Upper lobe of left lung (tissue), 6 donors: Measurements from ENCODE around the gene GRIK2. TPM values are rescaled to one million over a fixed set of nuclear protein-coding genes. Genes with fewer than 3 reads are reported as not detected.

Source experiments
- ATAC-seq, 2 donors: fragments of 200-7000 bp; cut with Tn5 transposase; one replicate each; pipeline ENCODE4 v1.9.1; 2022; ENCODE audit warnings: mild to moderate bottlenecking in 2 of 2, moderate library complexity in 2 of 2; ENCODE audit not compliant: low FRiP score in 2 of 2
- DNase-seq, 2 donors: peaks; one replicate each; pipeline ENCODE4 v3.0.0-alpha.2; 2019 to 2020
- H3K27ac ChIP-seq, 4 donors: fragments of 200-600 bp; sonication (generic); one replicate each; pipeline ENCODE4 v1.5.1; 2016 to 2019
- H3K27me3 ChIP-seq, 4 donors: fragments of 200-600 bp; sonication (generic); one replicate each; pipeline ENCODE4 v1.5.1; 2017 to 2019
- H3K36me3 ChIP-seq, 4 donors: fragments of 200-600 bp; sonication (generic); one replicate each; pipeline ENCODE4 v1.5.1; 2016 to 2019
- H3K4me1 ChIP-seq, 4 donors: fragments of 200-600 bp; sonication (generic); one replicate each; pipeline ENCODE4 v1.5.1; 2018 to 2019
- H3K4me3 ChIP-seq, 4 donors: fragments of 200-600 bp; sonication (generic); one replicate each; pipeline ENCODE4 v1.5.1; 2017 to 2019; ENCODE audit warnings: mild to moderate bottlenecking in 2 of 4, moderate library complexity in 1 of 4
- H3K9me3 ChIP-seq, 4 donors: fragments of 200-600 bp; sonication (generic); one replicate each; pipeline ENCODE4 v1.5.1; 2018 to 2019
- EP300 ChIP-seq, 4 donors: sonication (generic); formaldehyde crosslinking; IDR thresholded peaks; one replicate each; pipeline ENCODE4 v1.5.1; 2017; ENCODE audit warnings: antibody characterized with exemption in 4 of 4, control low read depth in 2 of 4
- POLR2A ChIP-seq, 4 donors: fragments of 450-650 bp; IDR thresholded peaks; one replicate each; pipeline ENCODE4 v1.5.1; 2016 to 2017; ENCODE audit warnings: antibody characterized with exemption in 4 of 4, mild to moderate bottlenecking in 2 of 4
- POLR2AphosphoS5 ChIP-seq, 2 donors: sonication (generic); formaldehyde crosslinking; IDR thresholded peaks; one replicate each; pipeline ENCODE4 v1.5.1; 2017; ENCODE audit warnings: antibody characterized with exemption in 2 of 2
- WGBS, 2 donors: methylation state at CpG; one replicate each; pipeline ENCODE4 v1.1.5; 2017 to 2018; 5-methylcytosine and 5-hydroxymethylcytosine counted together
- total RNA-seq, 6 donors: library from RNA; depleted of rRNA in 4 of 6; stranded (reverse); fragments of >200 nt in 4 of 6; gene quantifications; one replicate each; pipeline versions ENCODE4 v1.1.0 to v1.2.1, GENCODE V29; 2016 to 2021
- TF ChIP-seq, protein P1 (sequence below), 6 experiments: fragments of 450-650 bp in 4 of 6; fragments of 200-600 bp in 2 of 6; sonication (generic) in 2 of 6; IDR thresholded peaks; one replicate each; pipeline ENCODE4 v1.5.1; 2016 to 2019; ENCODE audit warnings: antibody characterized with exemption in 6 of 6
- donor health status: DM: no; HTN: no; CAD: no; lungs with moderate emphysema.
- donor health status: DM: no; HTN: yes; CAD: no; lungs with severe emphysema.

Gene GRIK2
- total RNA-seq, 6 donors from 2014 or later: 0.07 to 1.2 (median 0.50) TPM; not detected in 2

DNA sequence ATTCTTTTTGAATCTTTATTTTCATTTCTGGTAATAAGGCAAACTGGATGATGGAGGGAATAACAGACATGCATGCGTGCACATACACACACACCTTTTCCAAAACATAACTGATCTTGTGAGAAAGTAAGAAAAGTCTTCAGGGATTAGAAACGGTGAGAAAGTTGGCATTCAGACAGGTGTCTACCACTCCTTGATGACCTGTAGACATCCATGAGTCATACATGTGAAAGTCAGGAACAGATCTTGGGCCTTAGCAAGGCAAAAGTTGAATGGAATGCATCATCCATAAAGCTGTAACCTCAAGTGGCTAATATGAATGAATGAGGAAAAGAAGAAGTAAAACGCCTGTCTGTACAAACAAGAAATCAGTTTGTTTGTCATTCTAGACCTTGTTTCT is 97.3 kb downstream of the GRIK2 start:
- ATAC-seq: no peak
- no peak overlapping the region for H3K27ac ChIP-seq
- DNase-seq: no peak
- no peaks in the 10 kb centered on the region for H3K36me3 ChIP-seq
- no peaks in the 10 kb centered on the region for H3K4me1 ChIP-seq
- H3K9me3 ChIP-seq: no peaks in the 10 kb centered on the region
- no peak for TF ChIP-seq POLR2AphosphoS5 (IDR thresholded peaks at IDR 0.05)
- TF ChIP-seq EP300 (IDR thresholded peaks at IDR 0.05): no peak
- TF ChIP-seq, protein P1, sequence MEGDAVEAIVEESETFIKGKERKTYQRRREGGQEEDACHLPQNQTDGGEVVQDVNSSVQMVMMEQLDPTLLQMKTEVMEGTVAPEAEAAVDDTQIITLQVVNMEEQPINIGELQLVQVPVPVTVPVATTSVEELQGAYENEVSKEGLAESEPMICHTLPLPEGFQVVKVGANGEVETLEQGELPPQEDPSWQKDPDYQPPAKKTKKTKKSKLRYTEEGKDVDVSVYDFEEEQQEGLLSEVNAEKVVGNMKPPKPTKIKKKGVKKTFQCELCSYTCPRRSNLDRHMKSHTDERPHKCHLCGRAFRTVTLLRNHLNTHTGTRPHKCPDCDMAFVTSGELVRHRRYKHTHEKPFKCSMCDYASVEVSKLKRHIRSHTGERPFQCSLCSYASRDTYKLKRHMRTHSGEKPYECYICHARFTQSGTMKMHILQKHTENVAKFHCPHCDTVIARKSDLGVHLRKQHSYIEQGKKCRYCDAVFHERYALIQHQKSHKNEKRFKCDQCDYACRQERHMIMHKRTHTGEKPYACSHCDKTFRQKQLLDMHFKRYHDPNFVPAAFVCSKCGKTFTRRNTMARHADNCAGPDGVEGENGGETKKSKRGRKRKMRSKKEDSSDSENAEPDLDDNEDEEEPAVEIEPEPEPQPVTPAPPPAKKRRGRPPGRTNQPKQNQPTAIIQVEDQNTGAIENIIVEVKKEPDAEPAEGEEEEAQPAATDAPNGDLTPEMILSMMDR (IDR thresholded peaks at IDR 0.05): no peak
- TF ChIP-seq POLR2A (IDR thresholded peaks at IDR 0.05): no peak
- no peaks in the 10 kb centered on the region for H3K27me3 ChIP-seq
- WGBS, 2 donors: 82 to 89% methylated on average over 3 of the region's 3 CpGs
- H3K4me3 ChIP-seq: no peak overlapping the region

DNA sequence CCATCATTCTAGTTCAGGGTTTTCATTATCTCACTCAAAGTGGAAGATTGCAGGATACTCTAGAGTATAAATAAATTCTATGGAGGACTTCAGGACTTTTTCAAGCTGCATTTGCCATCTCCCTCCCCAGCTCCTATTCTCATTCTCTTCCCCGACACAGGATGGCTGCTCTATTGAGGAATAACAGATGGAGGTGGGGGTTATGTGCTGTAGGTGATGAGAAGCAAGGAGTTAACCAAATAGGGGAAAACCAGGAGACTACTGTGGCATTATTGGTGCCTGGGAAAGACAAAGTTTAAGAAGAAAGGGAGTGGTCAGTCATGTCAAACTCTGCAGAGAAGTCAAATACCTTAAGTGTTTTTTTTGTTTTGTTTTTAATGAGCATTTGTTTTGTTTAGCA is 109.3 kb downstream of the GRIK2 start:
- Histone ChIP-seq H3K4me1 (no peaks in the 10 kb centered on the region), H3K36me3 (no peaks in the 10 kb centered on the region), H3K27me3 (no peaks in the 10 kb centered on the region), H3K27ac (no peak overlapping the region), H3K9me3 (no peaks in the 10 kb centered on the region), H3K4me3 (no peak overlapping the region)
- no peak for DNase-seq
- 33 to 56% methylated on average over 1 of the region's 1 CpG for WGBS, 2 donors
- TF ChIP-seq, protein P1 (IDR thresholded peaks at IDR 0.05): no peak
- no peak for TF ChIP-seq POLR2AphosphoS5 (IDR thresholded peaks at IDR 0.05)
- no peak for TF ChIP-seq EP300 (IDR thresholded peaks at IDR 0.05)
- no peak for TF ChIP-seq POLR2A (IDR thresholded peaks at IDR 0.05)
- no peak for ATAC-seq

DNA sequence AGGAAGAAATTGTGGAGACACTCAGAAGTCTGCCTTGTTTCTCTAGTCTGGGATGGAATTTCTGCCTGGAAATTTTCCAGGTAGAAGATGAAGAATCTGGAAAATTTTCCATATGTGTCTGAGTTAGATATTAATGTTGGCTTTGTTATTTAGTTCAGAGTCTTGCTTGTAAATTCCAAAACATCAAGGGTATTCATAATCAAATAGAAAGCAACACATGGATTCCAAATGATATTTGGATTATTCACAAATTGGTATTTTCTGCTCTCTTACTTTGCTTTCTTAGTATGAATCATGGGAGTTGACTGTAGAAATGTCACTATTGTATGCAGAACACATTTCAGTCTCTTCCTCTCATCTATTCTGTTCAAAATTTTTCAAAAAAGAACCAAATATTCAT is 116.0 kb downstream of the GRIK2 start:
- H3K9me3 ChIP-seq: no peaks in the 10 kb centered on the region
- H3K27me3 ChIP-seq: no peaks in the 10 kb centered on the region
- no peak overlapping the region for H3K27ac ChIP-seq
- no peak for DNase-seq
- no peaks in the 10 kb centered on the region for H3K36me3 ChIP-seq
- no peak overlapping the region for H3K4me3 ChIP-seq
- TF ChIP-seq EP300 (IDR thresholded peaks at IDR 0.05) (no peak), POLR2A (IDR thresholded peaks at IDR 0.05) (no peak)
- ATAC-seq: no peak
- no peaks in the 10 kb centered on the region for H3K4me1 ChIP-seq

DNA sequence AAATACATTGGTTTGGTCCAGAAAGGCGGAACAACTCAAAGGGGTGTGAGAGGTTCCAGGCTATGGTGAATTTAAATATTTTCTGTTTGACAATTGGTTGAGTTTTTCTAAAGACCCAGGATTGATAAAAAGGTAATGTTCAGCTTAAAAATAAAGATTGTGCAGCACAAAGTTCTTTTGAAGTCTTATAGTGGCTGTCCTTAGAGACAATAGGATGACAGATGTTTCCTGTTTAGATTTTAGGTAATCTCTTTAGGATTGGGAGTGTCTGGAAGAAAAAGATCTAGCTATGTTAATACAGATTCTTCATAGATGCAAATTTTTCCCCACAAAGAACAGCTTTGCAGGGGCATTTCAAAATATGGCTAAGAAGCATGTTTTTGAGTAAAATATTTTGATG is 119.7 kb downstream of the GRIK2 start:
- WGBS, 2 donors: 67 to 76% methylated on average over 1 of the region's 1 CpG
- TF ChIP-seq, protein P1 (IDR thresholded peaks at IDR 0.05): no peak
- TF ChIP-seq EP300 (IDR thresholded peaks at IDR 0.05) (no peak), POLR2AphosphoS5 (IDR thresholded peaks at IDR 0.05) (no peak), POLR2A (IDR thresholded peaks at IDR 0.05) (no peak)
- no peaks in the 10 kb centered on the region for H3K27me3 ChIP-seq
- DNase-seq: no peak
- H3K36me3 ChIP-seq: no peaks in the 10 kb centered on the region
- no peak for ATAC-seq
- H3K4me1 ChIP-seq: no peaks in the 10 kb centered on the region
- no peak overlapping the region for H3K4me3 ChIP-seq
- H3K9me3 ChIP-seq: no peaks in the 10 kb centered on the region
- H3K27ac ChIP-seq: no peak overlapping the region

DNA sequence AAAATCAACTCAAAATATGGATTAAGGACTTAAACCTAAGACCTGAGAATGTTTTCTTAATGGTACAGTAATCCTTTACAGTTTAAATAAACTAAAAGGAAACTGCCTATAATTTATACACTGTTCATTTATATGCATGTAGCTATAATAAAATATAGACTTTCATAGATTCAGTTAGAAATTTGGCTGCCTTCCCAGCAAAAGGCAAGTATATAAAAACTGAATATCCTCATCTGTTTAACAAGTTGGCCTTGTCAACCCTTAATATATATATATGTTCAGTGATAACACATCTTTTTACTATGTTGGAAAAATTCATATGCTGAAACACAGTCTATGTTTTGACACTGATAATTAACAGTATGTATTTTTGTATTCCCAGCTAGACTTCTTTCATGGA is 123.1 kb downstream of the GRIK2 start:
- H3K27ac ChIP-seq: no peak overlapping the region
- no peaks in the 10 kb centered on the region for H3K9me3 ChIP-seq
- H3K27me3 ChIP-seq: no peaks in the 10 kb centered on the region
- no peaks in the 10 kb centered on the region for H3K36me3 ChIP-seq
- no peak for DNase-seq
- H3K4me1 ChIP-seq: no peaks in the 10 kb centered on the region
- TF ChIP-seq EP300 (IDR thresholded peaks at IDR 0.05): no peak
- TF ChIP-seq, protein P1 (IDR thresholded peaks at IDR 0.05): no peak
- no peak for TF ChIP-seq POLR2AphosphoS5 (IDR thresholded peaks at IDR 0.05)
- no peak for TF ChIP-seq POLR2A (IDR thresholded peaks at IDR 0.05)
- ATAC-seq: no peak
- H3K4me3 ChIP-seq: no peak overlapping the region
